Measurements from ENCODE around the gene SPEN. TPM values are rescaled to one million over a fixed set of nuclear protein-coding genes. Genes with fewer than 3 reads are reported as not detected.

Gene SPEN
- total RNA-seq, 1 experiment from 2014 or later = 70.3 TPM

DNA sequence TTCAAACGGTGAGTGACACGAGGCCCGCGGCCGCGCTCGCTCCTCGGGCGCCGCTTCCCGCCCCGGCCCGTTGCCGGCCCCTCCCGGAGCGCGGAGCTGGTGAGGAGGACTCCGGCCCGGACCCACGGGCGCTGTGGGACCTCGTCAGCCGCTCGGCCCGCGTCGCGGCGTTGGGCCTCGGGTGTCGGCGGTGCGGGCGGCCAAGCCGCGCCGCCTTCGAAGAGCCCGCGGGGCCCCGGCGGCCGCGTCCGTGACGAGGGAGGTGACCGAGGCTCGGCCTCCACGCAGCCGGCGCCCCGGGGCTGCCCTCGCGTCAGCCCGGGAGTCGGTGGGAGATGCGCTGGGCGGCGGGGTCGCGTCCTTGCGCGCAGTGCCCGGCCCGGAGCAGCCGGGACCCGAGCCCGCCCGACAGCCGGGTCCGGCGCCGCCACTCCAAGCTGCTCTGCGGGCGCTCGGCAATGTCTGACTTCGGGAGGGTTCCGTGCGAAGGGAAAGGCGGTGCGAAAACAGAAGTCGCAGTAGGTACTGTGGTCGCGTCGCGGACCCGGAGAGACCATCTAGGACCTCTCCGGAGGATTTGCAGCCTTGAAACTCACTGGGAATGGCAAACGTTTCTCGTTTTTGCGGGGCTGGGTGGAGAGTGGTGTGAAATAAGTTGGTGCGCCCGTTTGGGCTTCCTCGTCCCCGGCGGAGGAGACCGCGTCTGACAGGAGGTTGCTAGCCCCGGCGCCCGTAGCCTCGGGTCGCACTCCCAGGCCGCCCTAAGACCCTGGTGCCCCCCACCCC lies 829 bp downstream of the SPEN start:
- Histone ChIP-seq H3K9me3 (ENCODE audit: low read depth, low read length, poor library complexity, severe bottlenecking) (no peaks in the 10 kb centered on the region), H3K4me1 (ENCODE audit: insufficient read depth, low read length, poor library complexity, severe bottlenecking) (peaks cover 44% of the 10 kb centered on the region), H3K4me3 (ENCODE audit: low read depth, low read length, poor library complexity, severe bottlenecking) (peak overlapping the region; percentile 90), H3K27ac (ENCODE audit: low read depth, low read length, poor library complexity, severe bottlenecking) (peak overlapping the region; percentile 83), H3K27me3 (replicated peaks; ENCODE audit: insufficient read depth, low read depth, low read length, poor library complexity) (no peaks in the 10 kb centered on the region), H3K36me3 (ENCODE audit: insufficient read depth, low read length, poor library complexity, severe bottlenecking) (no peaks in the 10 kb centered on the region)
- intact Hi-C loops (cut with micrococcal nuclease; ENCODE audit: unreplicated experiment) = no loop called here
- BruUV-seq (replicated peaks) = no TSS peak
- CTCF ChIA-PET = interaction anchor here (0.8 kb wide), 1 partner anchor 121 kb away, joined by 10 read pairs; no protein-coding TSS in a partner anchor
- POLR2A ChIA-PET (ENCODE audit: low non-redundant PET) = interaction anchor here (0.6 to 1.0 kb wide), 3 partner anchors 14 to 69 kb away, joined by 3 to 7 read pairs (median 4); no protein-coding TSS in a partner anchor
- TF ChIP-seq CTCF (conservative IDR thresholded peaks at IDR 0.05; ENCODE audit: low read depth, low read length) = no peak
- TF ChIP-seq EZH2 (IDR thresholded peaks at IDR 0.05; ENCODE audit: borderline replicate concordance, low read depth, low read length, poor library complexity, severe bottlenecking) = no peak
- DNase-seq (ENCODE audit: low spot score) = peak; percentile 53

GRCh38 chr1:15848929-15849774 lies 1.6 kb downstream of the SPEN start:
- ChIA-PET POLR2A (ENCODE audit: low non-redundant PET) (interaction anchor here (0.6 kb wide), 3 partner anchors 57 to 68 kb away, joined by 3 to 4 read pairs (median 3); no protein-coding TSS in a partner anchor), CTCF (interaction anchor here (0.8 kb wide), 1 partner anchor 122 kb away, joined by 10 read pairs; no protein-coding TSS in a partner anchor)
- DNase-seq (ENCODE audit: low spot score) = peak; percentile 93
- Histone ChIP-seq H3K36me3 (ENCODE audit: insufficient read depth, low read length, poor library complexity, severe bottlenecking) (no peaks in the 10 kb centered on the region), H3K27ac (ENCODE audit: low read depth, low read length, poor library complexity, severe bottlenecking) (peak overlapping the region; percentile 83), H3K9me3 (ENCODE audit: low read depth, low read length, poor library complexity, severe bottlenecking) (no peaks in the 10 kb centered on the region), H3K27me3 (replicated peaks; ENCODE audit: insufficient read depth, low read depth, low read length, poor library complexity) (no peaks in the 10 kb centered on the region), H3K4me3 (ENCODE audit: low read depth, low read length, poor library complexity, severe bottlenecking) (peak overlapping the region; percentile 90), H3K4me1 (ENCODE audit: insufficient read depth, low read length, poor library complexity, severe bottlenecking) (peaks cover 36% of the 10 kb centered on the region)
- BruUV-seq (replicated peaks) = TSS peak; percentile 33
- TF ChIP-seq CTCF (conservative IDR thresholded peaks at IDR 0.05; ENCODE audit: low read depth, low read length) (no peak), EZH2 (IDR thresholded peaks at IDR 0.05; ENCODE audit: borderline replicate concordance, low read depth, low read length, poor library complexity, severe bottlenecking) (no peak)
- intact Hi-C loops (cut with micrococcal nuclease; ENCODE audit: unreplicated experiment) = no loop called here

- peak overlapping the region; percentile 83 for H3K27ac ChIP-seq (ENCODE audit: low read depth, low read length, poor library complexity, severe bottlenecking)
- ChIA-PET CTCF (interaction anchor here (0.9 kb wide), 1 partner anchor 34 kb away, joined by 3 read pairs; no protein-coding TSS in a partner anchor), POLR2A (ENCODE audit: low non-redundant PET) (interaction anchor here (0.6 kb wide), 5 partner anchors 11 to 67 kb away, joined by 3 to 16 read pairs (median 5); no protein-coding TSS in a partner anchor)
- intact Hi-C loops (cut with micrococcal nuclease; ENCODE audit: unreplicated experiment) = loop anchor here (5.0 kb wide), 1 partner anchor 37 kb away; no protein-coding TSS in a partner anchor
- no peaks in the 10 kb centered on the region for H3K9me3 ChIP-seq (ENCODE audit: low read depth, low read length, poor library complexity, severe bottlenecking)
- peak; percentile 95 for DNase-seq (ENCODE audit: low spot score)
- H3K36me3 ChIP-seq (ENCODE audit: insufficient read depth, low read length, poor library complexity, severe bottlenecking) = no peaks in the 10 kb centered on the region
- TF ChIP-seq EZH2 (IDR thresholded peaks at IDR 0.05; ENCODE audit: borderline replicate concordance, low read depth, low read length, poor library complexity, severe bottlenecking) (no peak), CTCF (conservative IDR thresholded peaks at IDR 0.05; ENCODE audit: low read depth, low read length) (no peak)
- H3K4me3 ChIP-seq (ENCODE audit: low read depth, low read length, poor library complexity, severe bottlenecking) = peak overlapping the region; percentile 90
- no TSS peak for BruUV-seq (replicated peaks)
- H3K27me3 ChIP-seq (replicated peaks; ENCODE audit: insufficient read depth, low read depth, low read length, poor library complexity) = no peaks in the 10 kb centered on the region
- peaks cover 33% of the 10 kb centered on the region for H3K4me1 ChIP-seq (ENCODE audit: insufficient read depth, low read length, poor library complexity, severe bottlenecking)
Measured at GRCh38 chr1:15849775-15850324, 2.3 kb downstream of the SPEN start.
